ENCODE measurements around the gene FAM3B.
A peak's percentile ranks its signal among the peaks of the same experiment; 100 is the strongest.

The FAM3B gene

DNA sequence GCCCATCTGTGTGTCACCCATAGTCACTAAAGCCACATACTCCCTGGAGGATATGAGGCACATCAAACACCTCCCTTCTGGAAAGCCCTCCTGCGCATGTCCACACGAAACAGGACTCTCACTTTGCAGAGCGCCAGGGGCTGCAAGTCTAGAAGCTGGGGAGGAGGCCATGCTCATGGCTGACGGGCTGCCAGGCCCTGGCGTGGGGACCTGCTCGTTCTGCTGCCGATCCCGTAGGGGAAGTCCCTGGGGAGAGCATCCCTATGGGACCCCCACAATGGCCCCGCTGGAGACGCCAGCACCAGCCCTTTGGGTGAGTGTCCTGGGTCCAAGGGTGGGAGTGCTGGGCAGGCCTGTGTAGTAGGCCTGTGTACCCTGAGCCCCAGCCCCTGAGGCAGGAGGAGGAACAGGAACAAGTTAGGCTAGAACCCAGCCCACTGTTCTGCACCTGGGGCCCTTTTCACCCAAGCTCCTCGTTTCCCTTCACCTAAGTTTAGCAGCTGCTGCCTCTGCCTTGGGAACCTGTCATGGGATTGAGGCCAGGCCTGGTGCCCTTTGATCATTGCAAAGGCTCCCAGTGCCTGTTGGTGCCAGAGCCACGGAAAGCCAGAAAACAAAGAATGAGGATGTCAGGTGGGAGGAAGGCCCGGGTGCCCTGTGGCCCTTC lies 9.9 kb downstream of the FAM3B start:
- intact Hi-C loops (cut with micrococcal nuclease) = no loop called here
- Mint-ChIP-seq H3K27ac (no peak overlapping the region), H3K27me3 (peaks cover 9% of the 10 kb centered on the region), H3K9me3 (no peaks in the 10 kb centered on the region), H3K36me3 (ENCODE audit: low read depth) (no peaks in the 10 kb centered on the region), H3K4me1 (ENCODE audit: low read depth) (no peaks in the 10 kb centered on the region), H3K4me3 (no peak overlapping the region)

GRCh38 chr21:41327753-41328152 lies 11.2 kb downstream of the FAM3B start:
- Mint-ChIP-seq H3K27ac (no peak overlapping the region), H3K27me3 (peaks cover 18% of the 10 kb centered on the region), H3K9me3 (peaks cover 8% of the 10 kb centered on the region), H3K4me1 (ENCODE audit: low read depth) (no peaks in the 10 kb centered on the region), H3K36me3 (ENCODE audit: low read depth) (no peaks in the 10 kb centered on the region), H3K4me3 (no peak overlapping the region)
- intact Hi-C loops (cut with micrococcal nuclease) = no loop called here

DNA sequence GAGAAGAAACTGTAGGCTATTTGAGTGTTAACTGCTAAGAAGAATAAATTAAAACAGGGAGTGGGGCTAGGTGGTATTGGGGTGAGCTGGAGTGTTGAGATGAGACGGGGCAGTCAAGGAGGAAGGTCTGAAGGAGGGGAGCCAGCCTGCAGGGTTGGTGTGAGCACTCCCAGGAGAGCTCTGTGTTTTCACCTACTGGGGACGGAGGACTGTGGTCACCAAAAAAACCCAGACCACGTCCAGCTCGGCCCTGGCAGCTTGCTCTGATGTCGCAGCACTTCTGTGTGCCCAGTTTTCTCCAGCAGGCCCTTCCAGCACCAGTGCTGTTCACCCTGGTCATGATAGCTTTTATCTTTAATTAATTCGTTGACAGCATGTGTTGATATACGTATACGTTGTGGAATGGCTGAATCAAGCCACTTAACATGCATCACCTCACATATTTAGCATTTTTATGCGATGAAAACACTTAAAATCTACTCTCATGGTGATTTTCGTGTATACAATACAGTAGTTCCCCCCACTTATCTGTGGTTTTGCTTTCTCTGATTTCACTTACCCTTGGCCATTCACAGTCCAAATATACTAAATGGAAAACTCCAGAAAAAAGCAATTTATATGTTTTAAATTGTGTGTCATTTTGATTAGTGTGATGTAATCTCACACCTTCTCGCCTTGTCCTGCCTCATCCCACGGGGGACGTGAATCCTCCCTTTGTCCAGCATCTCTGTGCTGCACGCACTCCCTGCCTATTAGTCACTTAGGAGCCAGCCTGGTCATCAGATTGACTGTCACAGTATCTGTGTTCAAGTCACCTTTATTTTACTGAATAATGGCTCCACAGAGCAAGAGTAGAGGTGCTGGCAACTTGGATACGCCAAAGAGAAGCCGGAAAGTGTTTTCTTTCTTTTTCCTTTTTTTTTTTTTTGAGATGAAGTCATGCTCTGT lies 12.3 kb downstream of the FAM3B start:
- Mint-ChIP-seq H3K9me3 (peaks cover 8% of the 10 kb centered on the region), H3K36me3 (ENCODE audit: low read depth) (no peaks in the 10 kb centered on the region), H3K4me3 (no peak overlapping the region), H3K27ac (no peak overlapping the region), H3K4me1 (ENCODE audit: low read depth) (no peaks in the 10 kb centered on the region), H3K27me3 (peaks cover 20% of the 10 kb centered on the region)
- intact Hi-C loops (cut with micrococcal nuclease) = no loop called here

DNA sequence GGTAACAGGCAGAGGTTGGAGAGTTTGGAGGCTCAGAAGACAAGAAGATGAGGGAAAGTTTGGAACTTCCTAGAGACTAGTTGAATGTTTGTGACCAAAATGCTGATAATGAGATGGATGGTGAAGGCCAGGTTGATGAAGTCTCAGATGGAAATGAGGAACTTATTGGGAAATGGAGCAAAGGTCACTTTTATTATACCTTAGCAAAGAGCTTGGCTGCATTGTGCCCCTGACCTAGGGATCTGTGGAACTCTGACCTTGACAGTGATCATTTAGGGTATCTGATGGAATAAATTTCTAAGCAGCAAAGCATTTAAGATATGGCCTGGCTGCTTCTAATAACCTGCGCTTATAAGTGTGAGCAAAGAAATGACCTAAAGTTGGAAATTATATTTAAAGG lies 17.2 kb downstream of the FAM3B start:
- intact Hi-C loops (cut with micrococcal nuclease) = no loop called here
- no peak overlapping the region for H3K27ac Mint-ChIP-seq
- peaks cover 20% of the 10 kb centered on the region for H3K27me3 Mint-ChIP-seq
- H3K36me3 Mint-ChIP-seq (ENCODE audit: low read depth) = no peaks in the 10 kb centered on the region
- peaks cover 8% of the 10 kb centered on the region for H3K9me3 Mint-ChIP-seq
- H3K4me3 Mint-ChIP-seq = no peak overlapping the region
- H3K4me1 Mint-ChIP-seq (ENCODE audit: low read depth) = no peaks in the 10 kb centered on the region

DNA sequence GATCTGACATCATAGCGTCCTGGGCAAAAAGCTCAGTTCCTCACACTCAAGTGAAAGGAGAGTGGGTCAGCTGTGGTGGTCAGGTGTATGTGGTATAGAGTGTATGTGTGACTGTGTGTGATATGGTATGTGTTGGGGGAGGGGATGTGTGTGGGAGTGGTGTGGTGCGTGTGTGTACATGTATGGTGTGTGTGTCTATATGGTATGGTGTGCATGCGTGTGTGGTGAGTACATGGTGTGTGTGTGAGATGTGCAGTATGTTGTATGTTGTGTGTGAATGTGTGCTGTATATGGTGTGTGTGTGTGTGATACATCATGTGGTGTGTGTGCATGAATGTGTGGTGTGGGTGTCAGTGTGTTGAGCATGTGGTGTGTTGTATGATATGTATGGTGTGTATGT lies 20.9 kb downstream of the FAM3B start:
- Mint-ChIP-seq H3K27me3 (peaks cover 13% of the 10 kb centered on the region), H3K36me3 (ENCODE audit: low read depth) (no peaks in the 10 kb centered on the region), H3K4me3 (no peak overlapping the region), H3K27ac (no peak overlapping the region), H3K9me3 (peaks cover 8% of the 10 kb centered on the region), H3K4me1 (ENCODE audit: low read depth) (no peaks in the 10 kb centered on the region)
- intact Hi-C loops (cut with micrococcal nuclease) = no loop called here

GRCh38 chr21:41338455-41338854 lies 21.9 kb downstream of the FAM3B start:
- peaks cover 15% of the 10 kb centered on the region for H3K9me3 Mint-ChIP-seq
- no peaks in the 10 kb centered on the region for H3K36me3 Mint-ChIP-seq (ENCODE audit: low read depth)
- no peaks in the 10 kb centered on the region for H3K4me1 Mint-ChIP-seq (ENCODE audit: low read depth)
- H3K27ac Mint-ChIP-seq = no peak overlapping the region
- H3K27me3 Mint-ChIP-seq = peaks cover 12% of the 10 kb centered on the region
- no peak overlapping the region for H3K4me3 Mint-ChIP-seq
- intact Hi-C loops (cut with micrococcal nuclease) = no loop called here

DNA sequence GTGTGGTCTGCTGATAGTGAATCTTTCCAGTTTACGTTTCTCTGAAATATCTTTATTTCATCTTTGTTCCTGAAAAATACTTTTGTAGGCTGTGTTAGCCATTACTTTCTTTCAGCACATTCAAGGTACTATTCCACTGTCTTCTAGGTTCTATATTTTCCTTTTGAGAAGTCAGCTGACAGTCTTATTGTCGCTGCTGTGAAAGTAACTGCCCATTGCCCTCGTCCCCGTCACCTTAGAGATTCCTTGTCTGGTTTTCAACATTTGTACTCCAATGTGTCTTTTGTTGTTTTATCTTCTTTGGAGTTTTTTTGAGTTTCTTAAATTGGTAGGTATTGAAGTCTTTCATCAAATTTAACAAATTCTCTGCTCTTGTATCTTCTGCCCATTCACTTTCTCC lies 25.4 kb downstream of the FAM3B start:
- no peak overlapping the region for H3K27ac Mint-ChIP-seq
- H3K4me1 Mint-ChIP-seq (ENCODE audit: low read depth) = peaks cover 5% of the 10 kb centered on the region
- H3K9me3 Mint-ChIP-seq = peaks cover 15% of the 10 kb centered on the region
- peaks cover 22% of the 10 kb centered on the region for H3K27me3 Mint-ChIP-seq
- intact Hi-C loops (cut with micrococcal nuclease) = no loop called here
- no peaks in the 10 kb centered on the region for H3K36me3 Mint-ChIP-seq (ENCODE audit: low read depth)
- no peak overlapping the region for H3K4me3 Mint-ChIP-seq

DNA sequence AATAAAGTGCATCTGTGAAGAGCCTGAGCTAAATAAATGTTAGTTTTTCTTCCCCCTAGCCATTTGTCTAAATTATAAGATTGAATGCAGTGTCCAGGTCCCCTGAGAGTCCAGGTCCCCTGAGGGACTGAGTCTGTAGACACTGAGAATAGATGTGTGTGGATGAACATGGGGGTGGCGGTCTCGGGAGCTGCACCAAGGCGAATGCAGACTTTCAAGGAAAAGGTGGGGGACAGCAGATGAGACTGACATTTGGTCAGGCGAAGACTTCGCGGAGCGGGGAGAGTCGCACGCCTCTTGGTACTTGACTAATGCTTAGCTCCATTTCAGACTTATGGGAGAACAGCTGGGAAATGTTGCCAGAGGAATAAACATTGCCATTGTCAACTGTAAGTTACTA lies 27.5 kb downstream of the FAM3B start:
- Mint-ChIP-seq H3K9me3 (peaks cover 15% of the 10 kb centered on the region), H3K36me3 (ENCODE audit: low read depth) (no peaks in the 10 kb centered on the region), H3K4me3 (no peak overlapping the region), H3K4me1 (ENCODE audit: low read depth) (peaks cover 12% of the 10 kb centered on the region), H3K27me3 (peaks cover 23% of the 10 kb centered on the region), H3K27ac (no peak overlapping the region)
- intact Hi-C loops (cut with micrococcal nuclease) = no loop called here

DNA sequence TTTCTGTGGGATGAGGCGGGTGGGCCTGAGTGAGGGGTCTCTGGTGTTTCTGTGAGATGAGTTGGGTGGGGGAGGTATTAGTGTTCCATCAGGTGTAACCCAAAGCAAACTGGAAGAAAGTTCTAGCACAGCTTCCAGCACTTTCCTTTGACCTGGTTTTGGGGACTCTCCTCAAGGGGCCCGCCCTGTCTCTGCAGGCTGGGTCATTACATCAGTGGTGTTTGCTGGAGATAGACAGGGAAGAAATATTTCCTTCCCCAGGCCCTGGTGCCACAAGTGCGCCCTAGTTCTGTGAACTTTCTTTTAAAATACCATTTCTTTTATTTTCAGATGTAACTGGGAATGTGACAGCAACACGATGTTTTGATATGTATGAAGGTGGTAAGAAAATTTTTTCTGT lies 28.8 kb downstream of the FAM3B start:
- intact Hi-C loops (cut with micrococcal nuclease) = no loop called here
- Mint-ChIP-seq H3K27ac (no peak overlapping the region), H3K4me3 (no peak overlapping the region), H3K36me3 (ENCODE audit: low read depth) (no peaks in the 10 kb centered on the region), H3K9me3 (peaks cover 15% of the 10 kb centered on the region), H3K4me1 (ENCODE audit: low read depth) (peaks cover 18% of the 10 kb centered on the region), H3K27me3 (peaks cover 21% of the 10 kb centered on the region)

- intact Hi-C loops (cut with micrococcal nuclease) = no loop called here
Observed at GRCh38 chr21:41345934-41346685, 29.5 kb downstream of the FAM3B start.

GRCh38 chr21:41346758-41347157 lies 30.2 kb downstream of the FAM3B start:
- Mint-ChIP-seq H3K27ac (peak overlapping the region; percentile 23), H3K27me3 (peaks cover 27% of the 10 kb centered on the region), H3K36me3 (ENCODE audit: low read depth) (no peaks in the 10 kb centered on the region), H3K4me1 (ENCODE audit: low read depth) (peaks cover 24% of the 10 kb centered on the region), H3K4me3 (no peak overlapping the region), H3K9me3 (peaks cover 14% of the 10 kb centered on the region)
- intact Hi-C loops (cut with micrococcal nuclease) = no loop called here

More at GRCh38 chr21:41345934-41346685, 29.5 kb downstream of the FAM3B start:
- H3K27ac Mint-ChIP-seq = no peak overlapping the region
- peaks cover 15% of the 10 kb centered on the region for H3K9me3 Mint-ChIP-seq
- peaks cover 25% of the 10 kb centered on the region for H3K27me3 Mint-ChIP-seq
- H3K4me1 Mint-ChIP-seq (ENCODE audit: low read depth) = peaks cover 24% of the 10 kb centered on the region
- no peaks in the 10 kb centered on the region for H3K36me3 Mint-ChIP-seq (ENCODE audit: low read depth)
- H3K4me3 Mint-ChIP-seq = no peak overlapping the region

DNA sequence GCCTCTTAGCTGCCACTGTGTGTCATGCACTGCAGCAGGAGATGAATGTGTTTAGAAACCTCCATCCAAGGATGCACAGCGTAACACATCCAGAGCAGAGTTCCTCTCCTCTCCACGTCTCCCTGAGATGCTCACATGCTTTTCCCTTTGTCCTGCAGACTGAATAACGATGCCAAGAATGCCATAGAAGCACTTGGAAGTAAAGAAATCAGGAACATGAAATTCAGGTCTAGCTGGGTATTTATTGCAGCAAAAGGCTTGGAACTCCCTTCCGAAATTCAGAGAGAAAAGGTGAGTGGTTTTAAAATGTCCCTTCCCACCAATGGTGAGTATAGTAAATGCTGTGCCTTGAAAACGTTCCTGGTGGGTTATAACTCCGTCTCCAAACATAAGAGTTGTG lies 31.8 kb downstream of the FAM3B start:
- Mint-ChIP-seq H3K36me3 (ENCODE audit: low read depth) (no peaks in the 10 kb centered on the region), H3K9me3 (no peaks in the 10 kb centered on the region), H3K4me1 (ENCODE audit: low read depth) (peaks cover 24% of the 10 kb centered on the region), H3K27me3 (peaks cover 23% of the 10 kb centered on the region), H3K27ac (no peak overlapping the region), H3K4me3 (no peak overlapping the region)
- intact Hi-C loops (cut with micrococcal nuclease) = no loop called here

DNA sequence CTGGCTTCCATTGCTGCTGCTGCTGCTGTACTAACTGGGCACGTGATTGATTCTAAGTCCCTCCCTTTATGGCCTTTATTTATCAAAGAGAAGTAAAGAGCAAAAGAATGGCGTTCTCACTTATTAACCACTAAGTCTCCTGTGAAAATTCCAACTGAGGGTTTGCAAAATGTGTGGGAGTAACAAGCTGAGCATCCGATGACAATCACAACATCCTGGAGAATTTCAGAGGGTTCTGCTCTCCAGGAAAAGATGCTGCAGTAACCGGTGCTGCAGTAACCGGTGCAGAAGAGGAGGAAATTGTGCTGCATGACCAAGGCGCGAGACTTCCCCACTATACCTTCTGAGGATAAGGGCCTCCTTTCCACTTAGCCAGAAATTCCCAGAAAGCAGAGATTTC lies 32.5 kb downstream of the FAM3B start:
- Mint-ChIP-seq H3K9me3 (no peaks in the 10 kb centered on the region), H3K27ac (no peak overlapping the region), H3K27me3 (peaks cover 22% of the 10 kb centered on the region), H3K4me3 (no peak overlapping the region), H3K4me1 (ENCODE audit: low read depth) (peaks cover 24% of the 10 kb centered on the region), H3K36me3 (ENCODE audit: low read depth) (no peaks in the 10 kb centered on the region)
- intact Hi-C loops (cut with micrococcal nuclease) = no loop called here
